C4-2B (cell line): ENCODE measurements around the gene ZNF532.

Experiments
- H3K27ac ChIP-seq: fragments of 450-650 bp; 2 replicates; pipeline ENCODE4 v1.5.1; 2017
- ZFX ChIP-seq: fragments of 450-650 bp; IDR thresholded peaks from 2 replicates; pipeline ENCODE4 v1.6.1; 2017
- TF ChIP-seq, protein P1 (sequence below): fragments of 450-650 bp; conservative IDR thresholded peaks from 2 replicates; pipeline ENCODE4 v1.5.1; 2017; ENCODE audit warnings: mild to moderate bottlenecking

ZNF532 gene

DNA sequence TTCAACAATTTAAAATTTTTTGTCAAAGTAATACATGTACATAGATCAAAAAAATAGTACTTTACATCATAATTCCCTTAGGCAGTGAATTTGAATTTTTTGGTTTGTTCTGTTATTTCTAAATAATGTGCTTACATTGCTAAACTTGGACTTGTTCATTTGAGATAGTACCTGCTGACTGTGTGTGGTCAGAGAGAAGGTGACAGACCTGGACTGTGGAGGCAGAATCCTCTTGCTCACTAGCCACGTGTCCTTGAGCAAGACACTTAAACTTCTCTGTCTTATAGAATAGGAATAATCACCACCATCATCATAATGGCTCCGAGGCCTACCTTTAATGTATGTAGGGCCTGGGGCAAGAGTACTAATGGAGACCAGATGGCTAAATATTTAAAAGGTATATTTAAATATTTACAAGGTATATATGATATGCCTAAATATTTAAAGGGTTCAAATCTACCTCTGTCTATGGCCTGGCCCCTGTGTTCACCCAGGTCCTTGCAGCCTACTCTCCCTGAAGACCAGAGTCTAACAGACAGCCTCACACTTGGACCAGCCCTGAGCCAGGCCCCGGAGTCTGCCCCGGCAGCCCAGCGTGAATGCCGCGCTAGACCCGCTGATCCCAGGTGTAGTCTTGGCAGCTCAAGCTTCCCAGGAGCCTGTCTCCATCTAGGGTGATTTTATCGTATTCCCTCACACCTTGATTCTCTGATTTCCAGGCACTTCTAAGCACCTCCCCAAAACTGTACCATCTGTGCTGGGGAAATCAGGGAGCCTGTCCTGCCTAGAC lies 33.5 kb downstream of the ZNF532 start:
- TF ChIP-seq, protein P1, sequence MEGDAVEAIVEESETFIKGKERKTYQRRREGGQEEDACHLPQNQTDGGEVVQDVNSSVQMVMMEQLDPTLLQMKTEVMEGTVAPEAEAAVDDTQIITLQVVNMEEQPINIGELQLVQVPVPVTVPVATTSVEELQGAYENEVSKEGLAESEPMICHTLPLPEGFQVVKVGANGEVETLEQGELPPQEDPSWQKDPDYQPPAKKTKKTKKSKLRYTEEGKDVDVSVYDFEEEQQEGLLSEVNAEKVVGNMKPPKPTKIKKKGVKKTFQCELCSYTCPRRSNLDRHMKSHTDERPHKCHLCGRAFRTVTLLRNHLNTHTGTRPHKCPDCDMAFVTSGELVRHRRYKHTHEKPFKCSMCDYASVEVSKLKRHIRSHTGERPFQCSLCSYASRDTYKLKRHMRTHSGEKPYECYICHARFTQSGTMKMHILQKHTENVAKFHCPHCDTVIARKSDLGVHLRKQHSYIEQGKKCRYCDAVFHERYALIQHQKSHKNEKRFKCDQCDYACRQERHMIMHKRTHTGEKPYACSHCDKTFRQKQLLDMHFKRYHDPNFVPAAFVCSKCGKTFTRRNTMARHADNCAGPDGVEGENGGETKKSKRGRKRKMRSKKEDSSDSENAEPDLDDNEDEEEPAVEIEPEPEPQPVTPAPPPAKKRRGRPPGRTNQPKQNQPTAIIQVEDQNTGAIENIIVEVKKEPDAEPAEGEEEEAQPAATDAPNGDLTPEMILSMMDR: no peak
- TF ChIP-seq ZFX: no peak
- no peak overlapping the region for H3K27ac ChIP-seq

DNA sequence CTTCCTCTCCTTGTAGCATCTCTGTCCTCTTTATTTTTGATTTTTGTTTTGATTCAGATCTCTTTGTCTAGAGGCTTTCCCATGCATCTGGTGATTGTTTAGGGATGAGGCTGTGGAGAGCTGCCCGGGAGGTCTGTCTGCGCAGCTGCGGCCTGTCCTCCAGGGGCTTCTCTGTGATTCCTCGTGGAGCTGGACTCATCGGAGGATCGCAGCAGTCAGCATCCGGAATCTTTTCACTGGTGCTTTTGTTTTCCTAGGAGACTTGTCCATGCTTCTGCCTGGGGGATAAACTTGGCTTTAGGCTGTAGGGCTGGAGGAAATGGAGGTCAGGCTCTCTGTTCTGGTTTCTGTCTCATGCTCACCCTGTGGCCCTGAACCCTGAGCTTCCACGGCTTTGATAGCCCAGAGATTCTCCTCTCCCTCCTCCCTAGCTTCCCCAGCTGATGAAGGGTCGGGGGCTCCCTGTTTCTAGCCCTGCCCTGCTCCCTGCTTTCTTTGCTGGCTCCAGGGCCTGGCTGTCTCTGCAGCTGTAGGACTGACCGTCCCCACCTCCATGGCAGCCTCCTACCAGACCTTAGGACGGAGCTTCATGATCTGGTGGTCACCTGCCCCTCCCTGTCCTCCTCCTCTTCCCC lies 35.5 kb downstream of the ZNF532 start:
- H3K27ac ChIP-seq: no peak overlapping the region
- TF ChIP-seq, protein P1: no peak
- TF ChIP-seq ZFX: no peak

DNA sequence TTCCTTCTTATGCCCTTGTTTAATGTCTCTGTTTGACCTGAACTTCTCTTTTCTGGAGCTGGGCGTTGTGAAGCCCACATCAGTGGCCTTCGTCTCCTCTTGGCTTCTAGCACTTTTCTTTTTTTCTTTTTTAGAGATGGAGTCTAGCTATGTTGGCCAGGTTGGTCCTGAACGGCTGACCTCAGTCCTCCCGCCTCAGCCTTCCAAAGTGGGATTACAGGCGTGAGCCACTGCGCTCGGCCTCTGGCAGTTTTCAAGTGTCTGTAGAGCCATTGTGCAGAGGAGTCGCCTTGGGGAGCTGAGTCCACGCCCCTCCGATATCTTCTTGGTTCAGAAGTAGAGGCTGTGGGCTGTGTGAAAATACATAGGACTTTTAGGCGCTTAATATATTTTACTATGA lies 36.5 kb downstream of the ZNF532 start:
- no peak for TF ChIP-seq ZFX
- TF ChIP-seq, protein P1: no peak
- H3K27ac ChIP-seq: no peak overlapping the region

DNA sequence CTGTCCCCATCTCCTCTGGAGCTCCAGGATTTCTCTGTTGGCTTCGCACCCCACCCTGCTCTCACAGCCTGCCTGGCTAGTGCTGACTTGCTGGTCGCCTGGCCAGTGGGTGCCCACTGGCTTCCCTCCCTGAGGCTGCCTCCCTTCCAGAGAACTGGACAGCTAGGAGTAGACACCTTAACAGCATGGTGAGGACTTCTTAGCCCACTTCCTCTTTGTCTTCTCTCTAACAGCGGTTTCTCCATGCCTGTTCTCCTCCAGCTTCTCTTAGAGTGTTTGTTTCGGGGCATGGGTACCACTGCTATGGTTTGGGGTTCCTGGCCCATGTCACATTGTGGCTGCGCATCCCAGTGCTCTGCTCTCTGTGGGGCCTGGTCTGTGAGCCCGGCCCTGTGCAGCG lies 37.1 kb downstream of the ZNF532 start:
- no peak for TF ChIP-seq ZFX
- TF ChIP-seq, protein P1: no peak
- H3K27ac ChIP-seq: no peak overlapping the region

DNA sequence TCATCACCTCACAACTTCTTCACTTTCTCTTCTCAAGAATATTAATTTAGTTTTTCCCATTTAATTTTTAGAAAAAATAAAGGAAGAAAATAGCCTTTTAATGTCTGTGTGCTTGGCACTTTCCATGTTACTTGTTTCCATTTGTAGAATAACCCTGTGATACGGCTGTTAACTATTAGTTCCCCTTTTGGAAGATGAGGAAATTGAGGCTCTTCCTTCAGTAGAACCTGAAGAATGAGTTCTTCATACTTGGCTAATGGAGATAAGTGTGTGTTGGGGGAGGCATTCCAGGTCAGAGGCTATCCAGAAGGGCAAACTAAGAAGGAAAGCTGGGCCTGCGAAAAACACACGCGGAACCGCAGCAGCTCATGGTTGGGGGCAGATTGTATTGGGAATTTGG lies 38.3 kb downstream of the ZNF532 start:
- no peak overlapping the region for H3K27ac ChIP-seq
- TF ChIP-seq ZFX: no peak

DNA sequence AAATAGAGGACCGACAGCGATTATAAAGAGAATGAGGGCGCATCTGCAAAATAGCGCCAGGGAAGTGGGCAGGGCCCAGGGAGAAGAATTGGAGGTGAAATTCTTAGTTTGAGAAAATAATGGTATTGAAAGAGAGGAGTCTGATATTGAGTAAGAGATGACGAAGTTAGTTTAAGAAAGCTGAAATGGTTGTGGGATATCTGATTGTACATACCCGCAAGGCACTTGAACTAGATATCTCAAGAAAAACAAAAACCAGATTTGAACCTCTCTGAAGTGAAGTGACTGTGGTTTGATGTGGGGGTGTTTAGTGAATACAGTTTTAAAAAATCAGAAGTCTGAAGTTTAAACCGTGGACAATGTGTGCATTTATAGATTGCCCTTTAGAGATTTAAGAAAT lies 38.9 kb downstream of the ZNF532 start:
- no peak overlapping the region for H3K27ac ChIP-seq

DNA sequence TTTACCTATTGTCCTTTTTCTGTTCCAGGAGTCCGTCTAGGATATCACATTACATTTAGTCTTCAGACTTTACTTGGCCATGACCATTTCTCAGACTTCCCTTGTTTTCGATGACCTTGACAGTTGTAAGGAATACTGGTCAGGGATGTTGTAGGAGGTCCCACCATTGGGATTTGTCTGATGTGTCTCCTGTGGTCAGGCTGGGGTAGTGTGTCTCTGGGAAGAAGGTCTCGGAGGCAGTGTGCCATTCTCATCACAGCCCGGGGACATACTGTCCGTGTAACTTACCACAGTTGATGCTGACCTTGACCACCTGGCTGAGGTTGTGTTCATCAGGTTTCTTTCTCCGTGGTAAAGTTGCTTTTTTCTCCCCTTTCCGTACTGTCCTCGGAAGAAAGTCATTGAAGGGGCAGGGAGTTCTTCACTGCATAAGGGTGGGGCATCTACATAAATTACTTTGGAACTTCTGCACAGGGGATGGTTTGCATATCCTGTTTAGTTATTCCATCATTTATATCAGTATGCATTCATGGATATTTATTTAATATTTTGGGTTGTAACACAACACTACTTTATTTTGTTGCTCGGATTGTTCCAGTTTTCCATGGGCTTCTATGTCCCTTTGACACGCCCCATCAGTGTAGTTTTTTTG lies 41.2 kb downstream of the ZNF532 start:
- TF ChIP-seq, protein P1: no peak
- TF ChIP-seq ZFX: no peak
- H3K27ac ChIP-seq: no peak overlapping the region

More for the DNA sequence above, 38.9 kb downstream of the ZNF532 start:
- no peak for TF ChIP-seq ZFX
- TF ChIP-seq, protein P1: no peak
